RWPE1 (cell line): ENCODE data around the gene NOSIP.
A peak's percentile ranks its signal among the peaks of the same experiment; 100 is the strongest.

Experiments
- CTCF ChIA-PET: fragments of 350-600 bp; sonication (Branson Sonifier 250); formaldehyde crosslinking; extraction: SDS; loops from one replicate; lab custom pipeline; 2021; lab: Yijun Ruan, JAX
- POLR2A ChIA-PET: fragments of 400-600 bp; formaldehyde crosslinking; extraction: SDS; loops from one replicate; lab custom pipeline; 2020; ENCODE audit warnings: antibody characterized with exemption; ENCODE audit not compliant: low non-redundant PET; lab: Yijun Ruan, JAX
- DNase-seq: peaks from one replicate; pipeline ENCODE4 v3.0.0; 2012; ENCODE audit warnings: low spot score
- H3K27ac ChIP-seq: fragments of 450-650 bp; 2 replicates; pipeline ENCODE4 v1.5.1; 2017
- CTCF ChIP-seq: fragments of 450-650 bp; conservative IDR thresholded peaks from 2 replicates; pipeline ENCODE4 v1.5.1; 2017; ENCODE audit warnings: low read depth, mild to moderate bottlenecking

The NOSIP gene

GRCh38 chr19:49553451-49554271, 26.7 kb downstream of the NOSIP start:
- CTCF ChIA-PET = interaction anchor here (0.6 to 1.3 kb wide), 5 partner anchors 9 to 131 kb away, joined by 3 to 5 read pairs (median 4); no protein-coding TSS in a partner anchor
- DNase-seq = peak; percentile 77
- POLR2A ChIA-PET = interaction anchor here (0.5 kb wide), 1 partner anchor 30 kb away, joined by 4 read pairs; no protein-coding TSS in a partner anchor
- TF ChIP-seq CTCF = no peak
- H3K27ac ChIP-seq = peak overlapping the region; percentile 91

- no peak for DNase-seq
- peak overlapping the region; percentile 91 for H3K27ac ChIP-seq
- no peak for TF ChIP-seq CTCF
- POLR2A ChIA-PET = no interaction called here
- CTCF ChIA-PET = interaction anchor here (0.7 to 1.1 kb wide), 2 partner anchors 18 to 50 kb away, joined by 4 to 5 read pairs; no protein-coding TSS in a partner anchor
Measured at GRCh38 chr19:49552749-49553148, 27.6 kb downstream of the NOSIP start.

- TF ChIP-seq CTCF = no peak
- H3K27ac ChIP-seq = no peak overlapping the region
- ChIA-PET CTCF (interaction anchor here (1.4 kb wide), 2 partner anchors 19 to 49 kb away, joined by 4 to 5 read pairs; no protein-coding TSS in a partner anchor), POLR2A (interaction anchor here (0.6 kb wide), 2 partner anchors 13 to 57 kb away, joined by 5 to 10 read pairs; no protein-coding TSS in a partner anchor)
- no peak for DNase-seq
Measured at GRCh38 chr19:49551531-49551930, 28.8 kb downstream of the NOSIP start.

- ChIA-PET POLR2A (no interaction called here), CTCF (interaction anchor here (0.6 to 1.7 kb wide), 5 partner anchors 15 to 45 kb away, joined by 3 to 5 read pairs (median 4); no protein-coding TSS in a partner anchor)
- H3K27ac ChIP-seq = no peak overlapping the region
- no peak for DNase-seq
- TF ChIP-seq CTCF = no peak
Measured at GRCh38 chr19:49549045-49549444, 31.3 kb downstream of the NOSIP start.

- ChIA-PET POLR2A (interaction anchor here (0.6 to 0.9 kb wide), 2 partner anchors 38 to 50 kb away, joined by 3 to 7 read pairs; no protein-coding TSS in a partner anchor), CTCF (interaction anchor here (0.6 to 2.3 kb wide), 16 partner anchors 12 to 950 kb away, joined by 3 to 18 read pairs (median 6); partner anchors contain the start of gene FLT3LG)
- peak; percentile 75 for DNase-seq
- no peak overlapping the region for H3K27ac ChIP-seq
- TF ChIP-seq CTCF = peak; percentile 82
Measured at GRCh38 chr19:49546825-49547565, 33.4 kb downstream of the NOSIP start.

GRCh38 chr19:49544154-49544553, 36.2 kb downstream of the NOSIP start:
- DNase-seq = no peak
- H3K27ac ChIP-seq = no peak overlapping the region
- no peak for TF ChIP-seq CTCF
- ChIA-PET POLR2A (no interaction called here), CTCF (no interaction called here)
